NCI-H345 treated with DMSO at 0.1 percent for 48 hours (cell line): ENCODE results near the gene FTO.

Source experiments
- DNase-seq: peaks from one replicate; lab custom pipeline; 2025; ENCODE audit not compliant: unreplicated experiment; lab: John Stamatoyannopoulos, UW

FTO gene

DNA sequence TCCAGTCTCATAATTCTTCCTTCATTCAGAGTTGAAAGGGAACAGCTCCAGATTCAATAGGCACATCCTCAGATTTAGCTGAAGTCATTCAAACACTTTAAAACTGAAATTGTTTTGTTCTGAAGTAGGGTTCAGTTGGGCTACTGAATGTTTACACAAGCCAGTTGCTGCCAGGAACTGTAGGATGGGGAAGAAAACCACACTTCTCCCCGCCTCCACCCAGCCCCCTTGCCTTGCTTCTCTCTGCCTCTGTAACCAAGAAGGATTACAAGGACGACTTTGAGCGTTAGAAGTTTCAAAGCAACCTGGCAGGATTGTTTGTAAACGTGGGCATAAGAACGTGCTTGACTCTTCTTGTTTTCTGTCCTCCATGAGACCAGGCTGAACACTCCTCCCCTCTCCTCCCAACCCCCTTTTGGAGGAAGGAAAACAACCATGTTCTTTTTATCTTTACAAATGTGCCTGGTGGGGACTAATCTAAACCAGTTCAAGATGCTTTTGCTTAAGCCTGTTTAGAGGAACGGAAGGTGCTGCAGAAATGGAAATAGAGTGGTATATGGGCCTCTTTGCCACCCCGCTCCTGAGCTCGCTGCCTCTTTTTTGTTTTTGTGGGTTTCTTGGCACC is 287.9 kb downstream of the FTO start:
- no peak for DNase-seq

DNA sequence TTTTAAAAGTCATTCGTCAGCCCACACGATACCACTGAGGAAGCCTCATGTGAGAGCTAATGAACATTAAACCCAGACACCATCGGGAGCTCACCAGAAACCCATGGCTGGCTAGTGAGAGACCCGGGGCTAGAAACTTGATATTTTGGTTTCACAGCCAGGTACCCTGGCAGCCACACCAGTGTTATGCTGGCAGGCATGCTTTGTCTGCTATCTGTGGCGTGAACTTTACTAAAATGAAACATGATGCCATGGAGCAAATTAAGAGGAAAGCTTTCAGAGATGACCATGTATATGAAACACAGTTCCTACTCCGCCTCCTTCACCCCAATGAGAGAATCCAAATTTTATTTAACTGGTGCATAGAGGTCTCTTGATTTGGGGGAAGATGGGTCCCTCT is 291.4 kb downstream of the FTO start:
- no peak for DNase-seq

DNA sequence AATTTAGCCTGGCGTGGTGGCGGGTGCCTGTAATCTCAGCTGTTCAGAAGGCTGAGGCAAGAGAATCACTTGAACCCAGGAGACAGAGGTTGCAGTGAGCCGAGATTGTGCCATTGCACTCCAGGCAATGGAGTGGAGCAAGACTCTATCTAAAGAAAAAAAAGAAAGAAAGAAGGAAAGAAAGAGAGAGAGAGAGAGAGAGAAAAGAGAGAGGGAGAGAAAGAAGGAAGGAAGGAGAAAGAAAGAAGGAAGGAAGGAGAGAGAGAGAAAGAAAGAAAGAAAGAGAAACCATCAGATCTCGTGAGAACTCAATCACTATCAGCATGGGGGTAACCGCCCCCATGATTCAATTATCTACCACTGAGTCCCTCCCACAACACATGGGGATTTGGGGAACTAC is 293.0 kb downstream of the FTO start:
- no peak for DNase-seq

DNA sequence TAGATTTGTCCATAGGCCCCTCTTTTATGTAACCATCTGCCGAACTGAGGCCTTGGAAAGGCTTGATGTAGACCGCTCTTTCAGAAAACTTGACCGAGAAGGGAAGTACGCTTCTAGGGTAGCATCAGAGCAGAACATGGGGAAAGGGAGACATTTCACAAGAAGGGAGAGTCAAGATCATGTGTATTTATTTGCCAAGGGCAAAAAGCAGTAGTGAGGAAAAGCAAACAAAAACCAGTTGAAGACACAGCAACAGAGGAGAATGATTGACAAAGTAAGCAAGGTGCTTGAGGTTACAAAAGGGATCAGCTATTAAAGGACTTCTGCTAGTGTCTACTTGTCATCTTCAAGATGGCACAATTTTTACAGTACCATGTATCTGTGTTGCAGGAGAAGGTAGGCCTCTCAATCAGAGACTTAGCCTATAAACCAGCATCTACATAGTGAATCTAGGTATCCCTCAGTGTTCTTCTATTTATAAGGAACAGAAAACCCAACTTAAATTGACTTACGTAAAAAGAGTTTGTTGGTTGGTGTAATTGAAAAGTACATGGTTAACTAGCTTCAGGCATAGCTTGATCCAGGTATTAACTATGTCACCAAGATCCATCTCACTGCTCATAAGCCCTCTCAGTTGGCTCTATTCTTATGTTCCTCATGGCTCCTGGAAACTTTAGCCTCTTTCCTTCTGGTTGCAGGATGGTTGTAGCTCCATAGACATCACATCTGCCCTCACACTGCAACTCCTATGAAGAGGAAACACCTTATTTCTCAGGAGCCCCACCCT is 294.3 kb downstream of the FTO start:
- no peak for DNase-seq

DNA sequence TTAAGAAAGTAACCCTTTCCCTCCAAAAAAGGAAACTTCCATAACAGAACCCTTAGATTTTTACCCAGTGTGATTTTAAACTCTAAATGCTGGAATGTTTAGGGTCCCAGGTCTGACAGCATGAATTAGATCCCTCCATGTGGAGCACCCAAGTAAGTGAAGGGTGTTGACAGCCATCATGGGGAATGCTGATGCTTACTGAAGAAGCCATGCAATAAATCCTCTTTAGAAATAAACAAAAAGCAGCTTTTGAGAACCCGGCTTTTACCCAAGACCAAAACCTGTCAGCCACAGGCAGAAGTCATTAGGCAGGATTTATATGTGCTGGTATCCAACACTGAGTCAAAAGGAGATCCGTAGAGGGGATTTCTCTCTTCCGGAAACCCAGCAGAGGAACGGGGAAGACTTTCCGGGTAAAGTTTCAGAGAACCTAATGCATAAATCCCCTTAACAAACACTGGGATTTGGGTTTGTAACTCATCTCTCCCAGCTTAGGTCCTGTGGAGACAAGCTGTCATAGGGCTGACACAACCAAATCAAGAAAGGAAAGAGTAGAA is 295.1 kb downstream of the FTO start:
- no peak for DNase-seq

DNA sequence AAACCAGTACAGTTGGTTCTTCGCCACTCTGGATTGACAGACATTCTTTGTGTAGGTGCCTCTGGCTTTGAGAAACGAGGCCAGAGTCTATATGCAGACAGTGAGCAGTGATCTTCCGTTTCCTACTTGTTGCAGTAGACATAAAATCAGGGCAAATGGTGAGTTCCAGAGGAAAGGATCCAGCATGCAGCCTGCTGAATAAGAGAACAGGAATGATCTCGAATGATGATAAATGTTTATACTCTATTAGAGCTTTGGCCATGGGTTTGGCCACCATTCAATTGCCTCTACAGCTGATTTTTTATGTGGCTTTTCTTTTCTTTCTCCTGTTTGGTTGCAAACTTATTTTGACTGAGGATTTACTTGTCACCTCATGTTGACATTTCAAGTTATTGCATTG is 295.9 kb downstream of the FTO start:
- DNase-seq, result no peak

DNA sequence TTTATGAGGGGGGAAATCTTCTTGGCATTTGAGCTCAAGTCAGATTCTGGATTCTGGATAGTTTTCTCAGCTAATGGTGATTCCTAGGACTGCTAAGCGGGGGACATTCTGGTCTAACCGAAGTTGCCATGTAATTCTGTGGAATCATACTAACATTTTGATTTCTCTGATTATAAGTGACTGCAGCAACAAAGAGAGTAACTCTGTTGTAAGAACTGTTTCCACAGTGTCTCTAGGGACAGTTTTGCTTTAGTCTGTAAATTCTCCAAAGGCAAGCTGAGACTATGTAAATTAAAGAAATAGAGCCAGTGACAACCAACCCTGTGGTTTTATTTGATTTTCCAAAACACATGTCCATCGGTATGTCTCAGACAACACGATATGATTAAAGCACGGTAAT is 296.4 kb downstream of the FTO start:
- DNase-seq, result no peak

DNA sequence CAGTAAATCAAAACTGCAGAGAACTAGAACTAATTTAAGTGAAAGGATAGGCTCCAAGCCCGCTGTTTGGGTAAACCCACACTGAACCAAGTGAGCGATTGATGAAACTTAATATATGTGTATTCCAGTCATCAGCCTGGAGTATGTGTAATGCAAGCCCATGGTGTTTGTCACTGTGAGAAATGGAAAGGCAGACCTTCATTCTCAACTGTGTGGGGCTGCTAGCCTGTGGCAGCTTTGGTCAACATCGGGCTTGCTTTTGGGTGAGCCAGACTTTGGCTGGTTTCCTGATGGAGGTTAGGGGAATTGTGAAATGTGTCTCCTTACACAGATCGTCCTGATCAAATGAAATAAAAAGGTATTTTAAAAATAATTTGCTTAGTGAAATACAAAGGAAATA is 302.7 kb downstream of the FTO start:
- no peak for DNase-seq

DNA sequence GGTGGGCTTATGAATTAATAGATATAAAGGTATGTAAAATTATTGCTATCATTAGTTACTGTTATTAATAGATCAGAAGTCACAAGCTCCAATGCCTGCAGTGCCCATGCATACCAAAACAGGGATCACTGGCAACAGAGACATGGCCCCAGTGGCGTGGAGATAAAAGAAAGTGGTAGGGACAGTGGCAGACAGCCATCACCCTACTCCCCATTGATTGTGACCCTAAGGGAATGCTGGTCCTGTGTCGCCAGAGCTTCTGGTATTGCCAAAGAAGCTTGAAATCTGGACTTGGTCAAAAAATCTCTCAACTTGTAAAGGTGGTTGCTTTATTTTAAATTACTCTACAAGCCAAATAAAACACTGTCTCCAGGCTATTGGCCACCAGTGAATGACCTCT is 303.5 kb downstream of the FTO start:
- DNase-seq, result no peak

DNA sequence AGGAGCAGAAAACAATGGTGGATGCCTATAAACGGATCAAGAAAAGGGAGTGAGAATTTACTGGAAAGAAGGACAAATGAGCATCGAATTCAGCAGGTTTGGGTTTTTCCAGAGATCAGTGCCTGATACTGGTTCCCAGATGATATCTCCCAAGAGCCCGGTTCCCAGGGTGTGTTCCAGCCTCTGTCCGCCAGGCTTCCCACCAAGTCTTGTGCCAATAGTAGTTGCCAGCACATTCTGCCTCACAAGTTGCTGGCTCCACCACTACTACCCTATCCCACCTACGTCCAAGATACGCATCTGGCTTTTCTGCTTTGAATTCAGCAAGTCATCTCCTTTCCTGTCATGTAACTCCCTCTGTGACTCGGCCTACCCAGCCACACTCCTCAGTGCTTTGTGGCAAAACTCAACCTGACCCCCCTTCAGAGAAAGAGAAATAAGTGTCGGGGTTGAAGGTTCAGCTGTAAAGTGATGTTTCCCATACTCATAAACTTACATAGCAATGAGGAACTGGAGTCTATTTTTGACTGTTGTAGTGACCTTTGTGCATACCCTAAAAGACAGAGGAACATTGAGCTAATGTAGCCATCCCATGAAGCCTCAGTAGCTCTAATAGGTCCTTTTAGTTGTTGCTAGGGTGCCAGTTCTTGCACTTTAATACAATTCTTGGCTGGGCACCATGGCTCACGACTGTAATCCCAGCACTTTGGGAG is 305.7 kb downstream of the FTO start:
- no peak for DNase-seq

DNA sequence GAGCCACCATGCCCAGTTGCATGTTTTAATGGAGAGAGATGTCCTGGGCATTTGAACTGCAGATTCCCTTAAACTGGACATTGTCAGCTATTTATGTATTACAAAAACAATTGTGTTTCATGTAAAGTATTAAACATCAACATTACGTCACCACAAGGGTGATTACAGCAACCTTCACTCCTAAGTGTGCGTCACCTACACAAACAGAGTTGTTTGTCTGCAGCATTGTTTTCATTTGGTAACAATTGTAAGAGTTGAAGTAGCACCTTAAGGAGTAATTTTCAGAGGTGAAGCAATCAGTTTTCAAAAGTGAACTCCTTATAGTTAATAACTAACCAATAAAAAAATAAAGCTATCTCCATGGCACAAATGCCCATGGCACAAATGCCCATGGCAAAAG is 311.2 kb downstream of the FTO start:
- no peak for DNase-seq

DNA sequence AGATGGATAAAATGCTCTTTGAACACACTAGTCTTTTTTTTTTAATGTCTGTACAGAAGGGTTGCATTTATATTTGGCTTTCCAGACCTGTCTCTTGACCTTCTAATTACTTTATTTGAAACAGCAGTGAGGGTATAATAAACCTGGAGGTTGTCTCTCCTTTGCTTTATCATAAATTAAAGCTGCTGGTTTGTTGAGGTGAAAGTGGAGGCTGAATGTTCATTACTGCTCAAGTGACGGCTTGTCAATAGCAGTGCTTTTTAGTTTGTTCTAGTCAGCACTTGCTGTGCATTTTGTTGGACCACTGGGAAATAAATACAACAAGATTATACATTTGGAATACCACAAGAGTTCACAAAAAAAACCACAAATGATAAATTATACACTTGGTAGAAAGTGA is 318.4 kb downstream of the FTO start:
- DNase-seq, result no peak

DNA sequence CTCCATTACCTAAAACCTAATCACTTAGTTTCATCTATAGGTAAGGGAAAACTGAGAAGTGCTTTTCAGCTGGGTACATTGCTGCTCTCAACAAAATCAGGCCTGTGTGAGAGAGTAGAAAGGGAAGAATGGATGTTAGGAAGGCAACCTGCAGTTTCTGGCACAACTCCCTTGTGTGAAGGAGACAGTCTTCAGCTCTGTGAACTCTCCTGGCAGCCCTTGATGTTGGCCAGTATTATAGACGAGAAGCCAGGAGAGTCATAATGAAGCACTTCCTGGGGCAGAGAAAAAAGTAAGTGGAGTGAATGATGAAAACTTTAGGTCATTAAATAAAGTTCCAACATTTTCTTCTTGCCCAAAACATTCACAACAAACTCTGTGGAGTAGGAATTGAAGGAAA is 322.5 kb downstream of the FTO start:
- DNase-seq, result no peak

DNA sequence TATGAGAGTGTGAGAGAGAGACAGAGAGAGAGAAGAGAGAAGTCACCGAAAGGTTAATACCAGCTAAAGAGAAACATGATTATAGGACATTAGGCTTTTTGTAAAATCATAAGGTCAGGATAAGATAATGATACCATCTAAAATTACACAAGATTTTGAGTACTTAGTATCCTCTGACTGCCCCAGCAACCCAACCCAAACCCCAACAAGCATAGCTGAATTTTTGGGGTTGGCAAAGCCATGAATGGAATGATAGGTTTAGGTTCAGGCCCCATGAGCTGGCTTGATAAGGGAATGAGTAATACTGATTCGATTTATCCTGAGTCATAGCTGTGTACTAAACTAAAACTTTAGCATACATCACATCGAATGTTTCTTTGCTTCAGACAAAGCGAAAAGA is 323.1 kb downstream of the FTO start:
- no peak for DNase-seq

DNA sequence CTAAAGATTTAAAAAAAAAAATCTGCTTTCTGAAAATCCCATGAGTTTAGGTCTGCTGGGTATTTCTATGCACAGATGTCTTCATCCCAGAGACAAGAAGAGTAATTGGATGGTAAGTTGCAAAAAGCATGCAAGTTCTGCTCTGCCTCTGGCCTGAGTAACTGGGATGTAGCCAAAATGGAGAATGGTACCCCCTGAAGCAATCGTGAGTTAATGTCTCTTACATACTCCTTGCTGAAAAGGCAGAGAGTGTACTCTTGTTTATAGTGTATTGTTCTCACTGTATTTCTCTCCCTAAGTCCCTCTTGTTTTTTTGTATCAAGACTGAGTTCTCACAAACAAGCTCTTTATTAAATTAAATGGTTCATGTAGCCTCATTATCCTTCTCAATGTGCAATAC is 323.6 kb downstream of the FTO start:
- no peak for DNase-seq

DNA sequence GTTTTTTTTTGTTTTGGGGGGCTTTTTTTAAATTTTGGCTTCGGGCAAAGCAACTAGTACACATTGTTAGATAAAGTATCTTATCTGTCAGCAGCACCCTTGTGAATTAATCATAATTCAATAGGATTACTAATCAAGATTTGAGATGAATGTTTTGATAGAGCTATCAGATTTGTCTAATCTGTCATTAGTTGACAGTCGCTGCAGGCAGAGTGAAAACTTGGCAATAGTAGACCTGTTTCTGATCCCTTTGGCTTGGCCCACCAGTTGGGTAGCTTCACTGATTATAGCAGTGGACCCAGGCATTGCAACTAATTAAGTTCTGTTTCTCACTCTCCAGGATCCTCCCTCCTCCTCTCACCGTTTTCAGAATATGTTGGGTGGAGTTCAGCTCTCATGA is 324.0 kb downstream of the FTO start:
- DNase-seq, result no peak

DNA sequence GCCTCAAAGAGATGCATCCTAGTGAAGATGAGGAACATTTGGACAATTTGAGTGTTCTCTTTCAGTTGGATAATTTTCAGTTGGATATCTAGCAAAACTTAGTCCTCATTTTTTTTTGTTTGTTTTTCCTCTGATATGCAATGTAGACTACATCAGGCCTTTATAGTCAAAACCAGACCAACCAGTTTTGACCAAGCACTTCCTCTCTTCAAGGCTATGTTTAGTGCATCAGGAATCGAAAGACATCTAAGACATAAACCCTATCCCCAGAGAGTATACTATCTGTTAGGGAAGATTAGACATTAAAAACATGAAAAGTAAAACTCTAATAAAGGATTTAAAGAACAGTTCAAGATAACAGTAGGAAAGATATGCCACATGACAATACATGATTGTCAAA is 326.5 kb downstream of the FTO start:
- DNase-seq, result no peak

DNA sequence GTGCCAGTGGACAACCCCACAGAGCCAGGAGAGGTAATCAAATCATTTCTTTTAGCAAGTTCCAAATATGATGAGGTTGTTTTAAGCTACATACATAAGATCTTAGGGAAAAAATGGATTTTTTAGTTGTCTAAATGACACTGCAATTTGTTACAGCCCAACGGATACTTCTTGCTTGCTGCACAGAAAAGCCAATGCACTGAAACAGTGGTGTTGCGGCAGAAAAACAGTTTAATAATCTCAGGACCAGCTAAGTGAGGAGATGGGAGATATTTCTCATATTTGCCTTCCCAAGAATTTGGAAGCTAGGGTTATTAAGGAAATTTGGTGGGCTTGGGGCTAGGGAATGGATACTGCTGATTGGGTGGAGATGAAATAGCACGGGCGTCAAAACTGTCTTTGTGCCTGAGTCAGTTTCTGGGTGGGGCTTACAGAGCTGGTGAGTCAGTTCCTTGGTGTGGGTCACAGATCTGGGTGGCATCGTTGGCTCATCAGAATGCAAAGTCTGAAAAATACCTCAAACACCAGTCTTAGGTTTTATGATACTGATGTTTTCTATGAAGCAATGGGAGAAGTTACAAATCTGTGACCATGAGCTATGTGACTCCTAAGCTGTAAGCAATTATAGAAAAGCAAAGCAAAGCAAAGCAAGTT is 327.3 kb downstream of the FTO start:
- no peak for DNase-seq

DNA sequence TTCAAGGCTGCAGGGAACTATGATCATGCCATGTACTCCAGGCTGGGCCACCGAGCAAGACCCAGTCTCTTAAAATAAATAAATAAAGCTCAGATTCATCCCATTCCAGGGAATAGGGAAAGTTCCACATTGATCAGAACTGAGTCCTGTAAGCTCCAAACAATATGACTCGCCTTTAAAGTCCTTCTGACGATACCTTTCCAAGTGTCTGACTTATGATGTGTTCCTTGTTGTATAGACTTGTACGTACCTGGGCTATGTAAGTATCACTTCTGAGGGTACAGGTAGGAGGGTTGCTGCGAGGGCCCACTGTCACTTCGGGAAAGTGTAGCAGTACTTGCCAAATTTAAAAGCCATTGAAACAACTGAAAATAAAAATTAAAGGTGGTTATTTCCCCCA is 329.8 kb downstream of the FTO start:
- no peak for DNase-seq

DNA sequence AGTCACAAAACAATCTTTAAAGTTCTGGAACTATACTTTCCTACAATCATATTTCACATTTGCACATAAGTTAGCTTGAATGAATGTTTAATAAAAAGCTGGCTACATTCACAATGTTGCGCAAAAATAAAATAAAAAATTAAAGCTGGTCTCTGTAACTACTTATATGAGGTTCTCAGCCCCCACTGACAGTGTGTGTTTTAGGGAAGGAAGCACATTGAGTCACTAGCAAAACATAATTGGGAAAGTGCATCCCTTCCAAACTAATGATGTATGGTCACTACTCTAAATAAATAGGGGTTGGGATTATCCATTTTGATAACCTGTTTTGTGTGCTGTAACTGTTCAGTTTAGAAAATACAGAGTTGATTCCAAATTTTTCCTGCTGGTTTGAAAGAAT is 330.7 kb downstream of the FTO start:
- DNase-seq, result no peak

DNA sequence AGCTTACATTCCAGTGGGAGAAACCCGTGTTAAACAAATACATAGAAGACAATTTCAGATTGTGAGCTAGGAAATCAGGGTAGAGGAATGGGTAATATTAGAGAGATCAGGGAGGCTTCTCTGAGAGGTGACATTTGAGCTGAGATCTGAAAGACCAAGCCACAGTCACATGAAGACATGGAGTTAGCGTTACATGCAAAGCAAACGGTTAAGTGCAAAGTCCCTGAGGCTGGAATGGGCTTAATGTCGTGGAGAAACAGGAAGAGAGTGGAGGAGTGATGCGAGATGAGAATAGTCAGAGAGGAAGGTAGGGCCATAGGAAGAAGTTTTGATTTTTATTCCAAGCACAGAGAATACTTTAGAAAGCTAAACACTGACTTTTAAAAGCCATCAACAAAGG is 336.5 kb downstream of the FTO start:
- no peak for DNase-seq

DNA sequence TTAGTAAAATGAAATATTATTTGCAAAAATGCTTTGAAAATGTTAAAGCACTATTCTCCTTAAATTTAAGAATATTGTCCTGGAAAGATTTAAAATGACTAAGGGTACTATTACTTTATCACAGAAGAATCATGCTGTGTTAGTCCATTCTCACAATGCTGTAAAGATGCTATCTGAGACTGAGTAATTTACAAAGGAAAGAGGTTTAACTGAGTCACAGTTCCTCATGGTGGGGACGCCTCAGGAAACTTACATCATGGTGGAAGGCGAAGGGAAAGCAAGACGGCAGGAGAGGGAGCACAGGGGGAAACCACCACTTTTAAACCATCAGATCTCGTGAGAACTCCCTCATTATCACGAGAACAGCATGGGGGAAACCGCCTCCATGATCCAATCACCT is 337.0 kb downstream of the FTO start:
- DNase-seq, result no peak
